Vagina (tissue), 2 donors: ENCODE measurements around the gene COPB2. TPM values are rescaled to one million over a fixed set of nuclear protein-coding genes. Genes with fewer than 3 reads are reported as not detected.
A peak's percentile ranks its signal among the peaks of the same experiment; 100 is the strongest.

Source experiments
- DNase-seq, 2 donors: peaks; one replicate each; pipeline ENCODE4 v3.0.0-alpha.2; 2017; ENCODE audit errors: extremely low spot score in 2 of 2
- H3K27ac ChIP-seq: fragments of 200-600 bp; sonication (generic); one replicate; pipeline ENCODE4 v1.5.1; 2019
- H3K27me3 ChIP-seq: fragments of 200-600 bp; sonication (generic); one replicate; pipeline ENCODE4 v1.5.1; 2019
- H3K36me3 ChIP-seq, 2 donors: fragments of 200-600 bp; sonication (generic); one replicate each; pipeline ENCODE4 v1.5.1; 2017 to 2019
- H3K4me1 ChIP-seq: fragments of 200-600 bp; sonication (generic); one replicate; pipeline ENCODE4 v1.5.1; 2019
- H3K4me3 ChIP-seq, 2 donors: fragments of 200-600 bp; sonication (generic); 1 replicate in 1 of 2; 2 replicates in 1 of 2; pipeline ENCODE4 v1.5.1; 2016 to 2019
- H3K9me3 ChIP-seq: fragments of 200-600 bp; sonication (generic); one replicate; pipeline ENCODE4 v1.5.1; 2019
- POLR2A ChIP-seq, 2 donors: fragments of 450-650 bp; IDR thresholded peaks; one replicate each; pipeline ENCODE4 v1.6.1; 2017; ENCODE audit warnings: antibody characterized with exemption in 2 of 2, mild to moderate bottlenecking in 2 of 2, moderate library complexity in 2 of 2
- POLR2AphosphoS5 ChIP-seq, 2 donors: sonication (generic); formaldehyde crosslinking; IDR thresholded peaks; one replicate each; pipeline ENCODE4 v1.9.0; 2017; ENCODE audit warnings: antibody characterized with exemption in 2 of 2, mild to moderate bottlenecking in 2 of 2, low read depth in 1 of 2; ENCODE audit not compliant: insufficient read depth in 1 of 2
- intact Hi-C: fragments of 100-400 bp; cut with DNase I; formaldehyde crosslinking; loops from one replicate; pipeline ENCODE4 v1.15.1; 2023
- total RNA-seq: library from RNA; depleted of rRNA; stranded (reverse); fragments of >200 nt; gene quantifications from one replicate; pipeline ENCODE4 v1.2.3, GENCODE V29; 2016
- TF ChIP-seq, protein P1 (sequence below), 3 experiments: fragments of 450-650 bp in 2 of 3; fragments of 200-600 bp in 1 of 3; sonication (generic) in 1 of 3; IDR thresholded peaks; one replicate each; pipeline ENCODE4 v1.5.1; 2017 to 2019; ENCODE audit warnings: antibody characterized with exemption in 3 of 3, mild to moderate bottlenecking in 2 of 3, moderate library complexity in 2 of 3

Gene COPB2
- total RNA-seq, 1 donor from 2014 or later: 67.0 TPM

DNA sequence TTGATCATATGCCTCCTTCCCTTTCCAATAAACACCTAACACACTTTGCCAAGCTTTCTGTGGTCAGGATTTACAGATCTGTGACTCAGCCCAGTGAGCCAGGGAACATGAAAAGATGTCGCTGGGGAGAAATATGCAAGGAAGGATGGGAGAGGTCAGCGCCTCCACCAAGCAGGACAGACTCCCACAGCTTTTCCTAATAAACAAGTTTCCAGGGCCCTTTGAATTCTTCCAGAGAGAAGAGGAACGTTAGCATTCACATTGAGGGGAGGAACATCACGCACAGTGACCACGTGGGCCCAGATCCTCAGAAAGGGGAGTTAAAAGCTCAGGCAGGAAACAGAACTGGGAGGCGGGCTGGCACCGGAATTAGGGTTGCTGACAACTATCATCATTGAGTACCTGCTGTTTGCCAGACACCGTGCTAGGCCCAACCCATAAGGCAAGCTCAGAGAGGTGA is 78.9 kb downstream of the COPB2 start:
- Histone ChIP-seq H3K4me1 (peaks cover 31% of the 10 kb centered on the region), H3K27me3 (no peaks in the 10 kb centered on the region), H3K36me3 (no peaks in the 10 kb centered on the region), H3K9me3 (no peaks in the 10 kb centered on the region), H3K4me3 (no peak overlapping the region), H3K27ac (peak overlapping the region; percentile 63)
- TF ChIP-seq POLR2A (IDR thresholded peaks at IDR 0.05): no peak
- TF ChIP-seq POLR2AphosphoS5 (IDR thresholded peaks at IDR 0.05; ENCODE audit: insufficient read depth in 1 of 2, low read depth in 1 of 2): peak in 1 of 2 donors; percentile 27
- TF ChIP-seq, protein P1, sequence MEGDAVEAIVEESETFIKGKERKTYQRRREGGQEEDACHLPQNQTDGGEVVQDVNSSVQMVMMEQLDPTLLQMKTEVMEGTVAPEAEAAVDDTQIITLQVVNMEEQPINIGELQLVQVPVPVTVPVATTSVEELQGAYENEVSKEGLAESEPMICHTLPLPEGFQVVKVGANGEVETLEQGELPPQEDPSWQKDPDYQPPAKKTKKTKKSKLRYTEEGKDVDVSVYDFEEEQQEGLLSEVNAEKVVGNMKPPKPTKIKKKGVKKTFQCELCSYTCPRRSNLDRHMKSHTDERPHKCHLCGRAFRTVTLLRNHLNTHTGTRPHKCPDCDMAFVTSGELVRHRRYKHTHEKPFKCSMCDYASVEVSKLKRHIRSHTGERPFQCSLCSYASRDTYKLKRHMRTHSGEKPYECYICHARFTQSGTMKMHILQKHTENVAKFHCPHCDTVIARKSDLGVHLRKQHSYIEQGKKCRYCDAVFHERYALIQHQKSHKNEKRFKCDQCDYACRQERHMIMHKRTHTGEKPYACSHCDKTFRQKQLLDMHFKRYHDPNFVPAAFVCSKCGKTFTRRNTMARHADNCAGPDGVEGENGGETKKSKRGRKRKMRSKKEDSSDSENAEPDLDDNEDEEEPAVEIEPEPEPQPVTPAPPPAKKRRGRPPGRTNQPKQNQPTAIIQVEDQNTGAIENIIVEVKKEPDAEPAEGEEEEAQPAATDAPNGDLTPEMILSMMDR (IDR thresholded peaks at IDR 0.05): no peak
- intact Hi-C loops: no loop called here
- no peak for DNase-seq

DNA sequence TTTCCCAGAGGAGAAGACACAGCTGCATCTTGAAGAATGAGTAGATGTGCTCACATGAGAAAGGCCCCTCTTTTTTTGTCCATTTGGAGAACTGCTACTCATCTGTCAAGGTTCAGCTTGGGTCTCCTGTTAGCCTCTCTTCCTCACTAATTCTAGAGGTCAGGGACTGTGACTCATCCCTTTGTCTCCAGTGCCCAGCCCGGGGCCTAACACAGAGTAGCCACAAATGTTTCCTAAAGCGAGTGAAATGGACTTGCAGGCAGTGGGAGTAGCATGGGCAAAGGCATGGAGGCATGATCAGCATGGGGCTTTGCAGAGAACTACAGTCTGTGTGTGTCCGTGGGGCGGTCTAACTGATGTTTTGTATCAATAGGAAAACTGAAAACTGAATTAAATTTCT is 79.6 kb downstream of the COPB2 start:
- Histone ChIP-seq H3K27me3 (no peaks in the 10 kb centered on the region), H3K9me3 (no peaks in the 10 kb centered on the region), H3K4me1 (peaks cover 31% of the 10 kb centered on the region), H3K27ac (peak overlapping the region; percentile 74), H3K4me3 (no peak overlapping the region), H3K36me3 (no peaks in the 10 kb centered on the region)
- intact Hi-C loops: no loop called here
- DNase-seq: no peak
- TF ChIP-seq, protein P1 (IDR thresholded peaks at IDR 0.05): no peak
- TF ChIP-seq POLR2AphosphoS5 (IDR thresholded peaks at IDR 0.05; ENCODE audit: insufficient read depth in 1 of 2, low read depth in 1 of 2): no peak
- TF ChIP-seq POLR2A (IDR thresholded peaks at IDR 0.05): no peak

DNA sequence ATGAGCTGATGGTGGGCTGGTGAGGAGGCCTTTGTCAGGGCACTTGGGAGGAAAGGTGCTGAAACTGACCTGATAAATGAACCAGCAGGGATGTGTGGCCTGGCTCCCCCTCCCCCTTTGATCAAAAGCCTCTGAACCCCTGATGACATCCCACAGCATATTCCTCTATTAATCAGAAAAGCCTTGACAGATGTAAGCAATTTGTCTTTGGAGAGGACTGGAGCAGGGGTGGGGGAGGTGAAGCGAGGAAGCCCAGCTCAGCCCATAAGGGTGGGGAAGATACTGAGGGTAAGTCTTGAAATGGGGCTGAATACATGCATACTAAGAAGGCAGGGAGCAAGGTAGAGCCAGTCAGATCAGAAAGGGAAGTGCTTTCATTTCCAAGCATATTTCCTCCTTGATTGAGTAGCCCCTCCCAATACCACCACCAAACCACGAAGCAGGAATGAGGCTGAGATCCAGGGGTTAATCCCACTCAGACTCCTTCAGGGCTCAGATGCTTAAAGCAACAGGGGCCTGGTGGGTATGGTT is 80.3 kb downstream of the COPB2 start:
- H3K4me1 ChIP-seq: peaks cover 31% of the 10 kb centered on the region
- no peak overlapping the region for H3K4me3 ChIP-seq
- no peaks in the 10 kb centered on the region for H3K36me3 ChIP-seq
- peak overlapping the region; percentile 74 for H3K27ac ChIP-seq
- no peaks in the 10 kb centered on the region for H3K27me3 ChIP-seq
- intact Hi-C loops: no loop called here
- no peaks in the 10 kb centered on the region for H3K9me3 ChIP-seq
- no peak for DNase-seq
- TF ChIP-seq POLR2A (IDR thresholded peaks at IDR 0.05): no peak
- TF ChIP-seq POLR2AphosphoS5 (IDR thresholded peaks at IDR 0.05; ENCODE audit: insufficient read depth in 1 of 2, low read depth in 1 of 2): no peak
- TF ChIP-seq, protein P1 (IDR thresholded peaks at IDR 0.05): no peak

DNA sequence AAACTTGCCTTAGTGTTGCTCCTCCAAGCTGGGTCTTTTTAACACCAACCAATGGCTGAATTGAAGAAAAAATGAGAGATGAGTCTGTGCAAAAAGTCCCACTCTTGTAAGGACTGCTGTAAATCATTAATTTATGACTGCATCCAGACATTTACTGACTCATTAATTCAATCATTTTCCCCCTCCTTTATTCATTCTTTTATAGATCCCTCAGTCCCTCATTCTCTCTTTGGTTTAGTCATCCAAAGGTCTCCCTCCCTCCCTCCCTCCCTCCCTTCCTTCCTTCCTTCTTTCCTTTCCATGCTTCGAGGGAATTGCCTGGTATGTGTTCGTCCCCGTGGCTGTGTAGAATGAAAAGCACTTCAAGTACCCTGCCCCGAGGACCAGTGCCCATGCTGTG is 80.9 kb downstream of the COPB2 start:
- no peaks in the 10 kb centered on the region for H3K36me3 ChIP-seq
- no peak overlapping the region for H3K4me3 ChIP-seq
- intact Hi-C loops: no loop called here
- H3K27ac ChIP-seq: peak overlapping the region; percentile 74
- TF ChIP-seq, protein P1 (IDR thresholded peaks at IDR 0.05): no peak
- no peak for TF ChIP-seq POLR2AphosphoS5 (IDR thresholded peaks at IDR 0.05; ENCODE audit: insufficient read depth in 1 of 2, low read depth in 1 of 2)
- no peak for TF ChIP-seq POLR2A (IDR thresholded peaks at IDR 0.05)
- no peaks in the 10 kb centered on the region for H3K9me3 ChIP-seq
- H3K4me1 ChIP-seq: peaks cover 31% of the 10 kb centered on the region
- H3K27me3 ChIP-seq: no peaks in the 10 kb centered on the region
- DNase-seq: no peak
